HG03196 (cell line): ENCODE results near the gene PRCP.
"Not testable (repeated sequence)": the region's sequence is repeated elsewhere in the genome, so short reads cannot be mapped to it uniquely, and the experiment has no call there.

ENCODE experiments used
- ATAC-seq: cut with Tn5 transposase; IDR thresholded peaks from one replicate; pipeline ENCODE4 v1.9.1; 2021; ENCODE audit not compliant: unreplicated experiment

The PRCP gene

DNA sequence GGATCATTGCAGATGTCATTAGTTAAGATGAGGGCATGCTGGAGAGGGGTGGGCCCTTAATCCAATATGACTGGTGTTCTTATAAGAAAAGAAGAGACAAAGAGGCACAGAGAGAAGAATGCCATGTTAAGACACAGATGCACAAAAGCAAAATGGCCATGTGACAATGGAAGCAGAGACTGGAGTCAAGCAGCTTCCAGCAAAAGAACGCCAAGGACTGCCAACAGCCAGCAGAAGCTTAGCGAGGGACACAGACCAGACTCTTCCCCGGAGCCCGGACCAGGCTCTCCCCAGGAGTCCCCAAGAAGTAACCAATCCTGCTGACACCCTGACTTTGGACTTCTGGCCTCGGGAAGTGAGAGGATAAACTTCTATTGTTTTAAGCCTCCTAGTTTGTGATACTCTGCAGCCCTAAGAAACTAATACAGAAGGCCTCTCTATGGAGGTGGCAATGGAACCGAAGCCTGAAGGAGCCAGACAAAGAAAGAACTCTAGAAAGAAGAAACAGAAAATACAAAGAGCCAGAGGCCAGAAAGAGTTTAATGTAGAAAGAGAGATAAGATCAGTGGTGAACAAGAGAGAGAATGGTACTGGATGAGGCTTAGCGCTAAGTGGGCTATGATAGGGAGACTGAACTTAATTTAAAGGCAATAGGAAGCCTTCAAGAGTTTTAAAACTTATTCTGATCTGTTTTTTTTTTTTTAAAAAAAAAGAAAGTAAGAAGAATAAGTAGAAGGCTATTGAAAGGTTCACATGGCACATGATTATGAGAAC, 27.7 kb downstream of the PRCP start:
- ATAC-seq: no peak

DNA sequence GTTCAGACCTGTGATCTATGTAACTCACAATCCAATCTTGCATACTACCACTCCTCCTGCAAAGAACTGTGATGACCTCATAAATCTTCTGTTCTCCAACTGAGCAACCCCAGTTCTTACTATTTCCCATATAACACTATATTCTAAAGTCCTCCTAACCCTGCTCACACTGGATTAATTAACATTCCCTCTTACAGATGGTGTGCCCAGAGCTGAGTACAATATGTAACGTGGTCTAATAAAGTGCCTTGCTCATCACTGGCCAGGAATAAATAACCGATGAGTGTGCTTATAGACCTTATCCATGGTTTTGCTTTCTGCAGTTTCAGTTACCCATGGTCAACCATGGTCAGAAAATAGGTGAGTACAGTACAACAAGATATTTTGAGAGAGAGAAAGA, 28.6 kb downstream of the PRCP start:
- ATAC-seq: no peak

DNA sequence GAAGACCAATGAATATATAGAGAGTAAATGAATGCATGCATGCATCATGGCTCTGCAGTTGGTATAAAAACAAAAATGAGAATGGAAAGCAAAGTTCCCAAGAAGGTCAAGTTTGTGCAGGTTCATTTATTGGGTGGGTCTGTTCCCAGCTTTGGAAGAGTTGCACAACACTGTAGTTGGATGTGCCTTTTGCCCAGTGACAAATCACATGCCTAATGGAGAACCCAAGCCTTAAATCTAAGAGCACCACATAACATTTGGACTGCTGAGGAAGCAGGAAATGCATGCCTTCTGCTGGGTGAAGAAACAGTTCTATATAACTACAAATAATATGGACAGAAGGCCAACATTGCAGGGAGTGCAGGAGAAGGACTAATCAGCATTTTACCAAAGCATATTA, 30.6 kb downstream of the PRCP start:
- ATAC-seq: no peak

DNA sequence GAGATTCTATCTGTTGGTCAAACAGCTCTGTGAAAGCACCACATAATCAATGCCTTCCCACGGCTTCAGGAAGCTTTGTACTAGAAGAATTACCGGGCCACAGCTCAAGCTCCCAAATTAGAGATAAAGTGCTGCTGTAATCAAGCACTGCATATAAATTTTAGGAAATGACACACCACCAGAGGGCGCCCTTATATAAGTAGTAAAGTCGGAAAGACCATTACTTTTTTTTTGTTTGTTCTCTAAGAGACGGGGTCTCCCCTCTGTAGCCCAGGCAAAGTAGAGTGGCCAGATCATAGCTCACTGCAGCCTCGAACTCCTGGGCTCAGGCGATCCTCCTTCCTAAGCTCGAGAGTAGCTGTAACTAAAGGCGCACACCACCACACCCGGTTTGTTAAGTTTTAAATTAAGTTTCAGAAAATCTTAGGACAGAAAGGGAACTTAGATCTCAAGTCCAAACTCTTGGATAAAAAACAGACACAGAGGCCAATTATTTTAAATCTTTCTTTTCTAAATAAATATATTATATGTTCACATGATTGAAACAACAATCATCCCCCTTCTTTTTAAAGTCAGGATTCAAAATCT, 32.6 kb downstream of the PRCP start:
- ATAC-seq: no peak

GRCh38 chr11:82865841-82866240, 34.4 kb downstream of the PRCP start:
- no peak for ATAC-seq

DNA sequence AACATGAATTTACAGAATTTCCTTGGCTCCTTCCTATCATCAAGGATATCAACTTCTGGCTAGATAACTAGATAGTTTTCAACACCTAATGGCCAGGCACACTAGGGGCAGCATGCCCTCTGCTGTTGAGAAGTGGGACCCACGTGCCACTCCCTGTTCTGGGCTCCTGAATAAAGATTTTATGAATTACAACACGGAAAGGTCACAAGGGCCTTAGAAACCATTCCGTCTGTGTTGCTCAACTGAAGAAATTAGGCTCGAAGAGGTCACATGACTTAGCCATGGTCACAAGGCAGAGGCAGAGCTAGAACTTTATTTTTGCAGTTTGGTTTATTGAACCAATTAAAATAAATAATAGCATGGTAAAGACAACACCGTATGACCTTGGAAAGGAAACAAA, 36.0 kb downstream of the PRCP start:
- ATAC-seq: no peak

- no peak for ATAC-seq
Observed at GRCh38 chr11:82863209-82863608, 37.0 kb downstream of the PRCP start.

DNA sequence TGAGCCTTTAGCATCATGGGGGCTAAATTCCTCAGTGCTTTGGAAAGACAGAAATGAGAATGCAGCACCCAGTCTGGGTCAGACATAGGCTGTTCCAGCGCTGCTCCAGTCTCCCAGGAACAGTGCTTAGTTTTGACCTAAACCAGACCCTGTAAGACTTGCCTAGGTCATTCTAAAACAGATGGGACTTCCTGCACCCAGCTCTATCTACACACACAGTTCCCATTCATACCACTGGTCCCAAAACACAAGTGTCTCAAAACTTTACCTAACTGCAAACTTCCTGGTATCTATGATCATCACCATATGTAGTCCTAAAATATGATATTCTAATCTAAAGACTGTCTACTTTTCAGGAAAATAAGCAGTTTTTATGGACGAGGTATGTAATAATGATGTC, 37.9 kb downstream of the PRCP start:
- ATAC-seq: no peak

DNA sequence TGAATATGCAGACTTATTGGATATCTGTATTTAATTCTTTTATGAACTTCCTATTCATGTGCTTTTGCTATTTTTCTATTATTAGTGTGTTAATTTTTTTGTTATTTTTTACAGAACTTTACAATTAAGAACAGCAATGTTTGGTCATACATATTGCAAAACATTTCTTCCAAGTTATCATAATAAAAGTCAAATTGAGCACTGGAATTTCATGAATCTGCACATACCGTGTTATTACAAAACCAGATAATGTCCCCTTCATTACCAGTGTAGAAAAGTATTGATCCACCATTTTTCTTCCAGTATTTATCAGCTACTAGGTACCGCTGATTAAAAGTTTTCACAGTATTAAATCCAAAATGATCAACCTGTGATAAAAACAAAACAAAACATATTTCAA, 40.5 kb downstream of the PRCP start:
- no peak for ATAC-seq

DNA sequence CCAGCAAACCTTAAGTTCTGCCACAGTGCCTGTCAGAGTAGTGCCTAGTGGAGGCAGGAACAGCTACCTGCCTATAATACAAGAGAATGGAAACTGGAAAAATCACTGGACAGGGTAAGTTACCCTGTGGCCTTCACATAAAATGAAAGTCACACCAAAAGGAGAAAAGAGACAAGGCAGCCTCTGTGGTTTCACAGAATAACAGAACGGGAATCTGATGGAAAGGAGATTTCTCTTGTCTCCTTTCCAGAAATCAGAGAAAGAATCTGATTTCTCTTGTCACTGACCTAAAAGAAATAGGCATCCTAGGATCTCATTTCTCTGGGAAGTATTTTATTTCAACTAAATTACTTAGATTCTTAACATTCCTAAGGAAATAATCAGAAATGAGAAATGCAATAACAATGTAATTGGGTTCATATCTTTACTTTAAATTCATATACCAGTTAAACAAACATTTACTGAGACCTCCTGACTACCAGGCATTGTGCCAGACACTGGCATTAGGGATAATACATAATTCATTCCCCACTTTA, 41.6 kb downstream of the PRCP start:
- no peak for ATAC-seq

DNA sequence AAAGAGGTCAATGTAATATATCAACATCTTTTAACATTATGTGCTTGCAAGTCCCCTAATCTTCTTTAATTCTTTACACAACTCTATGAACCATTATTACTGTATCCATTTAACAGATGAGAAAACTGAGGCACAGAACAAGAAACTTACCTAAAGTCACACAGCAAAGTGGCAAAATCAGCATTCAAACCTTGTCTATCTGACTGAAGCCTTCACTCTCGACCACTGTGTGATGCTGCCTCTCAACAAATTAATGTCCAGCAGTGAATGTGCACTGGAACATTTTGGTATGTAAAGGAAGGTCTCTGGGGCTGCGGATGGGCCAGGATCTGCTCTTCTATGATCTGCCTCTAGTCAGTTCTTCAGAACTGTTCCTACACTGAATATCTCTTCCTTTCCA, 42.1 kb downstream of the PRCP start:
- no peak for ATAC-seq

GRCh38 chr11:82857145-82857544, 43.1 kb downstream of the PRCP start:
- ATAC-seq: no peak

- ATAC-seq: no peak
Observed at GRCh38 chr11:82855616-82856015, 44.6 kb downstream of the PRCP start.

DNA sequence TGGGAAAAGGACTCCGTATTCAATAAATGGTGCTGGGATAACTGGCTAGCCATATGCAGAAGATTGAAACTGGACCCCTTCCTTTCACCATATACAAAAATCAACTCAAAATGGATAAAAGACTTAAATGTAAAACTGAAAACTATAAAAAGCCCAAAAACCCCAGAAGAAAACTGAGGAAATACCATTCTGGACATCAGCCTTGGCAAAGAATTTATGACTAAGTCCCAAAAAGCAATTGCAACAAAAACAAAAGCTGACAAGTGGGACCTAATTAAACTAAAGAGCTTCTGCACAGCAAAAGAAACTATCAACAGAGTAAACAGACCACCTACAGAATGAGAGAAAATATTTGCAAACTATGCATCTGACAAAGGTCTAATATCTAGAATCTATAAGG, 45.3 kb downstream of the PRCP start:
- ATAC-seq: not testable (repeated sequence)

DNA sequence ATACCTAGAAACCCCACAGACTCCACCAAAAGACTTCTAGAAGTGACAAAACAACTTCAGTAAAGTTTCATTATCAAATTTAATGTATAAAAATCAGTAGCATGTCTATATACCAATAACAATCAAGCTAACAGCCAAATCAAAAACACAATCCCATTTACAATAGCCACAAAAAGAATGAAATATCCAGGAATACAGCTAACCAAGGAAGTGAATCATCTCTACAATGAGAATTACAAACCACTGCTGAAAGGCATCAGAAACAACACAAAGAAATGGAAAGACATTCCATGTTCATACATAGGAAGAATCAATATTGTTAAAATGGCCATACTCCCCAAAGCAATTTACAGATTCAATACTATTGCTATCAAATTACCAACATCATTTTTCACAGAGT, 46.0 kb downstream of the PRCP start:
- no peak for ATAC-seq

GRCh38 chr11:82848829-82849228, 51.4 kb downstream of the PRCP start:
- ATAC-seq: no peak

- no peak for ATAC-seq
Observed at GRCh38 chr11:82845356-82846353, 54.6 kb downstream of the PRCP start.

GRCh38 chr11:82843057-82843795, 57.0 kb downstream of the PRCP start:
- no peak for ATAC-seq

GRCh38 chr11:82842019-82842418, 58.2 kb downstream of the PRCP start:
- ATAC-seq: no peak

GRCh38 chr11:82837650-82838049, 62.6 kb downstream of the PRCP start:
- ATAC-seq: no peak

- no peak for ATAC-seq
Observed at GRCh38 chr11:82832983-82833382, 67.2 kb downstream of the PRCP start.
